IMR-90 (cell line): ENCODE results near the gene TCF7L1. TPM values are rescaled to one million over a fixed set of nuclear protein-coding genes. Genes with fewer than 3 reads are reported as not detected.
A peak's percentile ranks its signal among the peaks of the same experiment; 100 is the strongest.

Source experiments
- ATAC-seq: fragments of 200-7000 bp; cut with Tn5 transposase; 2 replicates; pipeline ENCODE4 v1.9.1; 2020; ENCODE audit warnings: low read depth, mild to moderate bottlenecking, moderate library complexity
- BruUV-seq: library from RNA; stranded (reverse); fragments of 400-500 nt; replicated peaks from 2 replicates; lab custom pipeline; 2021; lab: Mats Ljungman, UMichigan
- CTCF ChIA-PET: fragments of 300-600 bp; formaldehyde crosslinking; extraction: SDS; loops from one replicate; lab custom pipeline; 2021; ENCODE audit warnings: antibody characterized with exemption; lab: Yijun Ruan, JAX
- POLR2A ChIA-PET: fragments of 300-600 bp; sonication (Branson Sonifier 250); formaldehyde crosslinking; loops from one replicate; lab custom pipeline; 2022; ENCODE audit warnings: antibody characterized with exemption; ENCODE audit not compliant: unreplicated experiment; lab: Charles Lee
- DNase-seq: peaks from one replicate; pipeline ENCODE4 v3.0.0; 2013
- H2AFZ ChIP-seq: replicated peaks from 2 replicates; pipeline ENCODE3; 2013; ENCODE audit warnings: low read length, mild to moderate bottlenecking; ENCODE audit not compliant: poor library complexity
- H2AK5ac ChIP-seq: 2 replicates; pipeline ENCODE4 v1.6.1; 2013; ENCODE audit warnings: low read depth, low read length, inconsistent platforms
- H2AK9ac ChIP-seq: replicated peaks from 2 replicates; pipeline ENCODE3; 2013; ENCODE audit warnings: mild to moderate bottlenecking, low read depth, low read length, moderate library complexity; ENCODE audit not compliant: poor library complexity
- H2BK120ac ChIP-seq: 2 replicates; pipeline ENCODE4 v1.6.1; 2013; ENCODE audit warnings: low read depth, low read length, inconsistent platforms
- H2BK15ac ChIP-seq: 3 replicates; pipeline ENCODE4 v1.6.1; 2013; ENCODE audit warnings: low read depth, low read length, inconsistent platforms
- H2BK20ac ChIP-seq: 2 replicates; pipeline ENCODE4 v1.6.1; 2013; ENCODE audit warnings: low read depth, mild to moderate bottlenecking, inconsistent platforms, low read length, moderate library complexity
- H2BK5ac ChIP-seq: 2 replicates; pipeline ENCODE4 v1.6.1; 2013; ENCODE audit warnings: mild to moderate bottlenecking, low read depth, low read length, inconsistent platforms; ENCODE audit not compliant: poor library complexity, severe bottlenecking
- H3K14ac ChIP-seq: replicated peaks from 2 replicates; pipeline ENCODE4 v1.6.1; 2013; ENCODE audit warnings: low read depth, low read length, inconsistent platforms
- H3K18ac ChIP-seq: 2 replicates; pipeline ENCODE4 v1.6.1; 2013; ENCODE audit warnings: low read depth, low read length, control low read depth
- H3K23ac ChIP-seq: 2 replicates; pipeline ENCODE4 v1.6.1; 2013; ENCODE audit warnings: low read depth, low read length, inconsistent platforms
- H3K27ac ChIP-seq: 2 replicates; pipeline ENCODE4 v1.5.1; 2013; ENCODE audit warnings: mild to moderate bottlenecking, control low read depth, low read length; ENCODE audit not compliant: insufficient read depth
- H3K27me3 ChIP-seq: 2 replicates; pipeline ENCODE4 v1.6.1; 2013; ENCODE audit warnings: low read length; ENCODE audit not compliant: control insufficient read depth, insufficient read depth
- H3K36me3 ChIP-seq: 2 replicates; pipeline ENCODE4 v1.6.1; 2013; ENCODE audit warnings: low read length, mixed read lengths; ENCODE audit not compliant: control insufficient read depth, insufficient read depth
- H3K4ac ChIP-seq: 2 replicates; pipeline ENCODE4 v1.6.1; 2013; ENCODE audit warnings: low read depth, low read length, inconsistent platforms
- H3K4me1 ChIP-seq: 2 replicates; pipeline ENCODE4 v1.6.1; 2013; ENCODE audit warnings: low read length, mixed read lengths; ENCODE audit not compliant: control insufficient read depth, insufficient read depth
- H3K4me2 ChIP-seq: 2 replicates; pipeline ENCODE4 v1.6.1; 2013; ENCODE audit warnings: low read depth, mild to moderate bottlenecking, control low read depth, low read length, moderate library complexity
- H3K4me3 ChIP-seq: 2 replicates; pipeline ENCODE4 v1.5.1; 2013; ENCODE audit warnings: low read depth, mild to moderate bottlenecking, control low read depth, low read length, moderate library complexity; ENCODE audit not compliant: insufficient read depth
- H3K56ac ChIP-seq: 2 replicates; pipeline ENCODE4 v1.6.1; 2013; ENCODE audit warnings: low read length, inconsistent platforms; ENCODE audit not compliant: insufficient read depth; ENCODE audit errors: extremely low read depth
- H3K79me1 ChIP-seq, 2 experiments: 2 replicates each; pipeline ENCODE4 v1.6.1; 2013; ENCODE audit warnings: low read length in 2 of 2, inconsistent platforms in 1 of 2, low read depth in 1 of 2
- H3K9ac ChIP-seq: 2 replicates; pipeline ENCODE4 v1.6.1; 2013; ENCODE audit warnings: low read depth, low read length, control low read depth
- H3K9me1 ChIP-seq: 2 replicates; pipeline ENCODE4 v1.6.1; 2013; ENCODE audit warnings: low read length, inconsistent platforms; ENCODE audit not compliant: insufficient read depth
- H3K9me3 ChIP-seq: 2 replicates; pipeline ENCODE4 v1.6.1; 2013; ENCODE audit warnings: low read length; ENCODE audit not compliant: control insufficient read depth, insufficient read depth
- H4K20me1 ChIP-seq: 2 replicates; pipeline ENCODE4 v1.6.1; 2013; ENCODE audit warnings: low read length, inconsistent platforms; ENCODE audit not compliant: insufficient read depth
- H4K5ac ChIP-seq: 2 replicates; pipeline ENCODE4 v1.6.1; 2013; ENCODE audit warnings: mild to moderate bottlenecking, low read depth, low read length, control low read depth
- H4K8ac ChIP-seq, 2 experiments: 2 replicates each; pipeline ENCODE4 v1.6.1; 2013; ENCODE audit warnings: low read depth in 2 of 2, low read length in 2 of 2, control low read depth in 1 of 2, inconsistent platforms in 1 of 2
- H4K91ac ChIP-seq: 2 replicates; pipeline ENCODE4 v1.6.1; 2013; ENCODE audit warnings: low read depth, low read length, inconsistent platforms; ENCODE audit not compliant: insufficient read depth
- MAZ ChIP-seq: IDR thresholded peaks from 2 replicates; pipeline ENCODE4 v1.6.1; 2012; ENCODE audit warnings: low read depth, mild to moderate bottlenecking, low read length, improper control_type of control experiment, moderate library complexity, borderline replicate concordance
- RAD21 ChIP-seq: IDR thresholded peaks from 2 replicates; pipeline ENCODE4 v1.6.1; 2012; ENCODE audit warnings: low read length, improper control_type of control experiment
- WGBS, 2 experiments: methylation state at CpG; one replicate each; pipeline versions ENCODE4 v1.1.5 to v1.1.7; 2013; ENCODE audit warnings: missing lambda C conversion rate in 2 of 2; ENCODE audit not compliant: insufficient read length in 1 of 2; ENCODE audit errors: extremely low coverage in 2 of 2; 5-methylcytosine and 5-hydroxymethylcytosine counted together
- dilution Hi-C: fragments of 300-500 bp; cut with HindIII; formaldehyde crosslinking; loops from one replicate; pipeline ENCODE4 v1.14.3; 2018; ENCODE audit warnings: low sequenced_read_pairs; ENCODE audit not compliant: unreplicated experiment
- in situ Hi-C: fragments of 300-500 bp; cut with MboI; formaldehyde crosslinking; loops from 3 replicates; pipeline ENCODE4 v1.14.3; 2019; ENCODE audit warnings: low sequenced_read_pairs, inconsistent platforms, mixed read lengths
- intact Hi-C: fragments of 100-400 bp; cut with micrococcal nuclease; formaldehyde crosslinking; loops from 2 replicates; pipeline ENCODE4 v1.10.0; 2022
- polyA plus RNA-seq, 3 experiments: library from polyadenylated mRNA; depleted of rRNA; stranded (reverse); fragments of >200 nt; gene quantifications; 2 replicates each; pipeline ENCODE4 v1.2.3, GENCODE V29; 2012; ENCODE audit warnings: low replicate concordance in 1 of 3
- total RNA-seq: library from RNA; depleted of rRNA; stranded (reverse); fragments of >200 nt; gene quantifications from 2 replicates; pipeline ENCODE4 v1.2.3, GENCODE V29; 2012
- TF ChIP-seq, protein P1 (sequence below): fragments of 150-350 bp; IDR thresholded peaks from 2 replicates; pipeline ENCODE4 v1.6.1; 2017; ENCODE audit warnings: mild to moderate bottlenecking, antibody characterized with exemption, low read length, low read depth

TCF7L1 gene
- total and polyA plus RNA-seq, 2 of the 4 experiments (the other 2 are of a cell fraction): 0.72 to 11.1 TPM

DNA sequence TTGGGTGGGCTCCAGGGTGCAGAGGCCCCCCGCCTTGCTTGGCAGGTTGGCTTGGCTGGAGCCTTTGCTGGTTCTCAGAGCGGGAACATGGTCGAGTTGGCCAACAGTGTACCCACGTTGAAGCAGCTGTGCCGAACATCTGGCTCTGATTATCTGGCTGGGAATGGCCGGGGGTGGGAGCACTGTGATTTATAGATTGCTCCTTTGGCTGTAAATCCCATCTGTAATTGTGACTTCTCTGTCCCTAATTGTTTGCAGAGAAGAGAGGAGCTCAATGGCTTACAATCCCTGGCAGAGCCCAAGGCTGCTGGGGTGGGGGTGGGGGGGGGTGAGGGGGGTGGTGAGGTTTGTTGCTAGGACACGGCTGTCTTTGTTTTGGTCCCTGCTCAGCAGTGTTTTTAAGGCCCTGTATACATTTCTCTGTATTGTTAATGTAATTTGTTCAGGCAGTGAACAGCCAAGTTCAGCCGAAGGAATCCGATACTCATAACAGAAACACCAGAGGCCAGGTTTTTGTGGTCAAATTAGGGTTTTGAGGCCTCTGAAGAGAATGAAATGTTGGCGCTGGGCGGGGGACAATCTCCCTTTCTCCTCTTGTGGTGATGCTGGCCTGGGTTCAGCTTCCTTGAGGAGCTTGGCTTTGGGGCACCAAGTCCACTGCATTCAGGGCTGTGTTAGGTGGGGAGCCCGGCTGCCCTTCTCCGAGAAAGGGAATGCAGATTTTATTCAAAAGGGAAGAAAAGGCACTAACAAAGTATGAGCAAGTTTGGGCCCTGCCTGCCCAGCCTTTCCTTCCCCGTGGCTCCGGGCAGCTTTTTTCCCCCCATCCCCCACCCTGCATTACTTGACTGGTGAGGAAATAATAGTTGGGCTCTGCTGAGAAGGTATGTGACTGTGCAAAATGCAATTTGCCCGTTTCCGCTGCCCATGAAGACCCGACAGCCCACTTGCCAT lies 82.5 kb downstream of the TCF7L1 start:
- in situ Hi-C loops: no loop called here
- Histone ChIP-seq H3K9me1 (peaks cover 24% of the 10 kb centered on the region), H3K79me1 (peaks cover 31 to 71% of the 10 kb centered on the region in 2 experiments), H3K36me3 (peaks cover 3% of the 10 kb centered on the region), H3K18ac (no peak overlapping the region; the same call in 1 of the 2 replicates), H3K4me3 (no peak overlapping the region), H3K23ac (peak overlapping the region; percentile 24; the same call in 1 of the 2 replicates), H3K9me3 (no peaks in the 10 kb centered on the region), H3K4me2 (peak overlapping the region; percentile 64), H2AFZ (peak overlapping the region; percentile 17), H2AK5ac (0 out of 2 replicates have a peak overlapping the region, but pooled peaks have one; percentile 36), H4K20me1 (peaks cover 79% of the 10 kb centered on the region), H3K14ac (no peak overlapping the region), H2BK5ac (no peak overlapping the region), H2BK20ac (0 out of 2 replicates have a peak overlapping the region, but pooled peaks have one; percentile 0), H4K5ac (no peak overlapping the region; the same call in 1 of the 2 replicates), H3K56ac (no peak overlapping the region), H2BK120ac (0 out of 2 replicates have a peak overlapping the region, but pooled peaks have one; percentile 10), H2AK9ac (peak overlapping the region; percentile 38), H3K27ac (peak overlapping the region; percentile 75; the same call in 1 of the 2 replicates), H3K9ac (peak overlapping the region; percentile 10; the same call in 1 of the 2 replicates), H3K4ac (peak overlapping the region; percentile 4), H2BK15ac (no peak overlapping the region; the same call in 2 of the 3 replicates), H3K4me1 (peaks cover 22% of the 10 kb centered on the region), H4K91ac (no peak overlapping the region), H3K27me3 (no peaks in the 10 kb centered on the region), H4K8ac (no peak overlapping the region)
- CTCF ChIA-PET: interaction anchor here (0.6 to 0.9 kb wide), 2 partner anchors 12 to 25 kb away, joined by 5 to 11 read pairs; no protein-coding TSS in a partner anchor
- POLR2A ChIA-PET: no interaction called here
- dilution Hi-C loops: no loop called here
- WGBS, 2 experiments: 24% methylated on average over 3 of the region's 18 CpGs; no CpG with 5 or more reads in 1 of the 2 experiments
- TF ChIP-seq MAZ: peak; percentile 32; the same call in 1 of the 2 replicates
- TF ChIP-seq, protein P1, sequence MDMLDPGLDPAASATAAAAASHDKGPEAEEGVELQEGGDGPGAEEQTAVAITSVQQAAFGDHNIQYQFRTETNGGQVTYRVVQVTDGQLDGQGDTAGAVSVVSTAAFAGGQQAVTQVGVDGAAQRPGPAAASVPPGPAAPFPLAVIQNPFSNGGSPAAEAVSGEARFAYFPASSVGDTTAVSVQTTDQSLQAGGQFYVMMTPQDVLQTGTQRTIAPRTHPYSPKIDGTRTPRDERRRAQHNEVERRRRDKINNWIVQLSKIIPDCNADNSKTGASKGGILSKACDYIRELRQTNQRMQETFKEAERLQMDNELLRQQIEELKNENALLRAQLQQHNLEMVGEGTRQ: no peak
- 0 out of 2 replicates have a peak, but pooled peaks have one; percentile 6 for TF ChIP-seq RAD21
- peak; percentile 93 for DNase-seq
- intact Hi-C loops: no loop called here
- peak; percentile 95 for ATAC-seq
- no TSS peak for BruUV-seq
